Choroid plexus epithelial cell (primary cell): ENCODE results near the gene IGFL4.

Source experiments
- DNase-seq: peaks from one replicate; pipeline ENCODE4 v3.0.0-alpha.2; 2010; ENCODE audit warnings: low read depth
- H3K4me3 ChIP-seq: 2 replicates; pipeline ENCODE4 v1.5.1; 2011; ENCODE audit warnings: low read depth, mild to moderate bottlenecking, control low read depth, low read length, moderate library complexity
- TF ChIP-seq, protein P1 (sequence below): conservative IDR thresholded peaks from 2 replicates; pipeline ENCODE4 v1.5.1; 2011; ENCODE audit warnings: low read depth, mild to moderate bottlenecking, control low read depth, inconsistent platforms, low read length, moderate library complexity

The IGFL4 gene

GRCh38 chr19:46040952-46041500 is at the start of gene IGFL4:
Gene IGFL4, minus strand, starts transcription at chr19:46041002. Its CDS starts 40 bp downstream, at chr19:46040962.
- H3K4me3 ChIP-seq, result no peak within 1 kb of the TSS
- TF ChIP-seq, protein P1, sequence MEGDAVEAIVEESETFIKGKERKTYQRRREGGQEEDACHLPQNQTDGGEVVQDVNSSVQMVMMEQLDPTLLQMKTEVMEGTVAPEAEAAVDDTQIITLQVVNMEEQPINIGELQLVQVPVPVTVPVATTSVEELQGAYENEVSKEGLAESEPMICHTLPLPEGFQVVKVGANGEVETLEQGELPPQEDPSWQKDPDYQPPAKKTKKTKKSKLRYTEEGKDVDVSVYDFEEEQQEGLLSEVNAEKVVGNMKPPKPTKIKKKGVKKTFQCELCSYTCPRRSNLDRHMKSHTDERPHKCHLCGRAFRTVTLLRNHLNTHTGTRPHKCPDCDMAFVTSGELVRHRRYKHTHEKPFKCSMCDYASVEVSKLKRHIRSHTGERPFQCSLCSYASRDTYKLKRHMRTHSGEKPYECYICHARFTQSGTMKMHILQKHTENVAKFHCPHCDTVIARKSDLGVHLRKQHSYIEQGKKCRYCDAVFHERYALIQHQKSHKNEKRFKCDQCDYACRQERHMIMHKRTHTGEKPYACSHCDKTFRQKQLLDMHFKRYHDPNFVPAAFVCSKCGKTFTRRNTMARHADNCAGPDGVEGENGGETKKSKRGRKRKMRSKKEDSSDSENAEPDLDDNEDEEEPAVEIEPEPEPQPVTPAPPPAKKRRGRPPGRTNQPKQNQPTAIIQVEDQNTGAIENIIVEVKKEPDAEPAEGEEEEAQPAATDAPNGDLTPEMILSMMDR, result no peak
- DNase-seq, result no peak

DNA sequence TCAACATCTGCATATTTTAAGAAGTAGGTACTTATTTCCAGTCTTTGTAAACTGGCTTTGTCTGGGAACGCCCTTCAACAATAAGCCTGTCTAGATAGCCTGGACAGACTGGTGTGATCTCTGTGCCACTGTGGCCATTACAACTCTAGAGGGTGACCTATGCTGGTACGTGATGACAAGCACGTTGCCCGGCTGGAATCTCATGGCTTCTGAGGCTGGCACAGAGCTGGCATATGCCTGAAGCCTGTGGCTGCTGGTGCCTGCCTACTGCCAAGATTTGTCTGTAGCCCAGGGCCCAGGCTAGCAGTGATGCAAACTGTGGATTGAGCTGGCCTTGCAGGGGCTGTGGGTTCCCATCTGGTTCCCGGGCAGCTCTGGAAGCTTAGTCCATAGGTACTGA is 49.6 kb upstream of the IGFL4 start:
- DNase-seq, result no peak

GRCh38 chr19:46089432-46089831 is 48.6 kb upstream of the IGFL4 start:
- TF ChIP-seq, protein P1, result no peak
- no peak for DNase-seq
- H3K4me3 ChIP-seq, result no peak overlapping the region

More for the DNA sequence above, 49.6 kb upstream of the IGFL4 start:
- H3K4me3 ChIP-seq, result no peak overlapping the region
- TF ChIP-seq, protein P1, result no peak

DNA sequence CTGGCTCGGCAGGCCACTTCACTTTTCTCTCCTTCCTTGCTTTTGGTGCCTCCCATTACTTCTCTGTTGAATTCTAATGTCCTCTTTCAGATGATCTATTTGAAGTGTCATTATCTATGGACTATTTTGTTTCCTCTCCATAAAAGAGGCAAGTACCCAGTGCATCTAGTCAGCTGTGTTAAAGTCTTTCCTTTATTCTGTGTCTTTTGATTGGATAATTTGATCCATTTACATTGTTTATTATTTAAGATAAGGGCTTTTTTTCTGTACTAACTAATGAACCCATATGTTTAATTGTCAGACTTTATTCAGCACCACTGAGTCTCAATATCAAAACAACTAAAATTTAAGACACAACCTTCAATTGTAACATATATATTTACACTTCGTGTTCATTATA is 47.3 kb upstream of the IGFL4 start:
- TF ChIP-seq, protein P1, result no peak
- H3K4me3 ChIP-seq, result no peak overlapping the region
- no peak for DNase-seq

- no peak overlapping the region for H3K4me3 ChIP-seq
- TF ChIP-seq, protein P1, result no peak
- DNase-seq, result no peak
Observed at GRCh38 chr19:46085888-46086287, 45.1 kb upstream of the IGFL4 start.

GRCh38 chr19:46082728-46083050 is 41.9 kb upstream of the IGFL4 start:
- TF ChIP-seq, protein P1, result no peak
- no peak overlapping the region for H3K4me3 ChIP-seq
- peak; percentile 16 for DNase-seq

- TF ChIP-seq, protein P1, result peak; percentile 75
- DNase-seq, result peak; percentile 76
- no peak overlapping the region for H3K4me3 ChIP-seq
Observed at GRCh38 chr19:46081928-46082727, 41.3 kb upstream of the IGFL4 start.
